Endodermal cell (in vitro differentiated cells): Measurements from ENCODE around the gene PRKCZ. TPM values are rescaled to one million over a fixed set of nuclear protein-coding genes. Genes with fewer than 3 reads are reported as not detected.

Source experiments
- DNase-seq: peaks from one replicate; pipeline ENCODE4 v3.0.0-alpha.2; 2017
- H3K27ac ChIP-seq: 2 replicates; pipeline ENCODE4 v1.5.1; 2013; ENCODE audit warnings: mild to moderate bottlenecking, low read depth, low read length, moderate library complexity
- H3K27me3 ChIP-seq: 2 replicates; pipeline ENCODE4 v1.6.1; 2013; ENCODE audit warnings: mild to moderate bottlenecking, low read length, moderate library complexity; ENCODE audit not compliant: insufficient read depth, control insufficient read depth, poor library complexity, severe bottlenecking
- H3K36me3 ChIP-seq: 2 replicates; pipeline ENCODE4 v1.7.0; 2013; ENCODE audit warnings: mild to moderate bottlenecking, low read length, moderate library complexity; ENCODE audit not compliant: control insufficient read depth, insufficient read depth
- H3K4me1 ChIP-seq: one replicate; pipeline ENCODE4 v1.7.0; 2013; ENCODE audit warnings: low read length; ENCODE audit not compliant: control insufficient read depth, insufficient read depth
- H3K4me3 ChIP-seq: 2 replicates; pipeline ENCODE4 v1.5.1; 2013; ENCODE audit warnings: mild to moderate bottlenecking, low read length, moderate library complexity
- H3K9ac ChIP-seq: 2 replicates; pipeline ENCODE4 v1.6.1; 2013; ENCODE audit warnings: mild to moderate bottlenecking, low read length, moderate library complexity; ENCODE audit not compliant: poor library complexity, severe bottlenecking; ENCODE audit errors: extremely low read depth
- H3K9me3 ChIP-seq: 2 replicates; pipeline ENCODE4 v1.6.1; 2013; ENCODE audit warnings: mild to moderate bottlenecking, low read length, moderate library complexity; ENCODE audit not compliant: control insufficient read depth
- H3K27ac Mint-ChIP-seq: 2 replicates; pipeline ENCODE4 v1.8.0; 2020; ENCODE audit warnings: mixed read lengths
- H3K27me3 Mint-ChIP-seq: 2 replicates; pipeline ENCODE4 v1.8.0; 2021; ENCODE audit warnings: mild to moderate bottlenecking, mixed read lengths; ENCODE audit not compliant: insufficient read depth
- H3K36me3 Mint-ChIP-seq: 2 replicates; pipeline ENCODE4 v1.8.0; 2020; ENCODE audit warnings: low read depth, mixed read lengths
- H3K4me1 Mint-ChIP-seq: 2 replicates; pipeline ENCODE4 v1.8.0; 2020; ENCODE audit warnings: mixed read lengths
- H3K4me3 Mint-ChIP-seq: 2 replicates; pipeline ENCODE4 v1.8.0; 2020; ENCODE audit warnings: mild to moderate bottlenecking, moderate library complexity, mixed read lengths
- H3K9me3 Mint-ChIP-seq: 2 replicates; pipeline ENCODE4 v1.8.0; 2020; ENCODE audit warnings: mild to moderate bottlenecking, mixed read lengths
- WGBS, 2 experiments: methylation state at CpG; one replicate each; pipeline versions ENCODE4 v1.1.5 to v1.1.7; 2013; ENCODE audit warnings: missing lambda C conversion rate in 2 of 2, mixed read lengths in 1 of 2; ENCODE audit not compliant: insufficient coverage in 1 of 2, insufficient read length in 1 of 2; 5-methylcytosine and 5-hydroxymethylcytosine counted together
- total RNA-seq, 2 donors: library from RNA; stranded (reverse); fragmentation: NEBNext Ultra II Directional in 1 of 2; extraction: Animal tissue kit (Norgen Biotek cat#: 25700) in 1 of 2; gene quantifications; 2 replicates in 1 of 2; 3 replicates in 1 of 2; pipeline ENCODE4 v1.2.1, GENCODE V29; 2021
- TF ChIP-seq, protein P1 (sequence below): fragments of 200-600 bp; sonication (generic); conservative IDR thresholded peaks from 2 replicates; pipeline ENCODE4 v1.5.0; 2021; ENCODE audit warnings: antibody characterized with exemption, mild to moderate bottlenecking

PRKCZ gene
- total RNA-seq, 2 donors from 2014 or later, result 49.9 to 68.5 TPM

DNA sequence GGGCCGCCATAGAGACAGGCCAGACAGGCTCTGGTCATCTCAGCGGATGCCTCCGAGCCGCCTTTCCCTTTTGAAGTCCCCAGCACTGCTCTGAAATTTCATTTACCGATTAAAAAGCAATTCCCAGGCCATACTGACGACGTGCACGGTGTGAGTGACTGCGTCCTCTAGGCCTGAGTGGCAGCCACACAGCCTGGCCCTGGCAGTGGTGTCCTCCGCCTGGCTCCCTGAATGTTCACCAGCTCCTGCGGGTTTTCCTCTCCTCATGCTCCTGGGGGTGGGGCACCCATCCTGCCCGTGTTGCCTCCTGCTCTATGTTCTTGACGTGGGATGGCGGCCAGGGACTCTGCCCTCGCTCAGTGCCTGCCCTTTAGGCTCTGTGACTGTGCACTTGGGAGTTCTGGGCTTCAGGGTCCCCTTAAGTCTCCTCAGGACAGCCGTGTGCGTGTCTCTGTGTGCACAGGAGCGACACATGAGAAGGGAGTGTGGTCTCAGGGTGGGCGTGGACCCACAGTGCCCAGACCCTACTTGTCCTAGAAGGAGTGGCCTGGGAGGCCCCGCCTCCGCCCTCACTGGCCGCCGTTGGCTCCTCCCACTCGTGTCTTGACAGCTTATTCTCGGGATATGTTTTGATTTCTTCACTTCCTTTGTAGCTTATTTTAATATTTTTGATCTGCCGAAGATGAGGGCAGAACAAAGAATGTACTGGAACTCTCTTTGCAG, 181.5 kb downstream of the PRKCZ start:
- Mint-ChIP-seq H3K27me3 (no peaks in the 10 kb centered on the region), H3K4me1 (peaks cover 40% of the 10 kb centered on the region), H3K27ac (peak overlapping the region; percentile 60), H3K4me3 (peak overlapping the region; percentile 93), H3K9me3 (no peaks in the 10 kb centered on the region), H3K36me3 (peaks cover 8% of the 10 kb centered on the region)
- TF ChIP-seq, protein P1, sequence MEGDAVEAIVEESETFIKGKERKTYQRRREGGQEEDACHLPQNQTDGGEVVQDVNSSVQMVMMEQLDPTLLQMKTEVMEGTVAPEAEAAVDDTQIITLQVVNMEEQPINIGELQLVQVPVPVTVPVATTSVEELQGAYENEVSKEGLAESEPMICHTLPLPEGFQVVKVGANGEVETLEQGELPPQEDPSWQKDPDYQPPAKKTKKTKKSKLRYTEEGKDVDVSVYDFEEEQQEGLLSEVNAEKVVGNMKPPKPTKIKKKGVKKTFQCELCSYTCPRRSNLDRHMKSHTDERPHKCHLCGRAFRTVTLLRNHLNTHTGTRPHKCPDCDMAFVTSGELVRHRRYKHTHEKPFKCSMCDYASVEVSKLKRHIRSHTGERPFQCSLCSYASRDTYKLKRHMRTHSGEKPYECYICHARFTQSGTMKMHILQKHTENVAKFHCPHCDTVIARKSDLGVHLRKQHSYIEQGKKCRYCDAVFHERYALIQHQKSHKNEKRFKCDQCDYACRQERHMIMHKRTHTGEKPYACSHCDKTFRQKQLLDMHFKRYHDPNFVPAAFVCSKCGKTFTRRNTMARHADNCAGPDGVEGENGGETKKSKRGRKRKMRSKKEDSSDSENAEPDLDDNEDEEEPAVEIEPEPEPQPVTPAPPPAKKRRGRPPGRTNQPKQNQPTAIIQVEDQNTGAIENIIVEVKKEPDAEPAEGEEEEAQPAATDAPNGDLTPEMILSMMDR, result no peak
- H3K27ac ChIP-seq, result peak overlapping the region; percentile 68
- peak overlapping the region; percentile 76 for H3K9ac ChIP-seq
- peak overlapping the region; percentile 91 for H3K4me3 ChIP-seq
- WGBS, 2 experiments, result 67 to 75% methylated on average over 23 to 26 of the region's 26 CpGs
- no peaks in the 10 kb centered on the region for H3K27me3 ChIP-seq
- peak; percentile 87 for DNase-seq
- peaks cover 7% of the 10 kb centered on the region for H3K4me1 ChIP-seq
- peaks cover 3% of the 10 kb centered on the region for H3K36me3 ChIP-seq
- H3K9me3 ChIP-seq, result no peaks in the 10 kb centered on the region

DNA sequence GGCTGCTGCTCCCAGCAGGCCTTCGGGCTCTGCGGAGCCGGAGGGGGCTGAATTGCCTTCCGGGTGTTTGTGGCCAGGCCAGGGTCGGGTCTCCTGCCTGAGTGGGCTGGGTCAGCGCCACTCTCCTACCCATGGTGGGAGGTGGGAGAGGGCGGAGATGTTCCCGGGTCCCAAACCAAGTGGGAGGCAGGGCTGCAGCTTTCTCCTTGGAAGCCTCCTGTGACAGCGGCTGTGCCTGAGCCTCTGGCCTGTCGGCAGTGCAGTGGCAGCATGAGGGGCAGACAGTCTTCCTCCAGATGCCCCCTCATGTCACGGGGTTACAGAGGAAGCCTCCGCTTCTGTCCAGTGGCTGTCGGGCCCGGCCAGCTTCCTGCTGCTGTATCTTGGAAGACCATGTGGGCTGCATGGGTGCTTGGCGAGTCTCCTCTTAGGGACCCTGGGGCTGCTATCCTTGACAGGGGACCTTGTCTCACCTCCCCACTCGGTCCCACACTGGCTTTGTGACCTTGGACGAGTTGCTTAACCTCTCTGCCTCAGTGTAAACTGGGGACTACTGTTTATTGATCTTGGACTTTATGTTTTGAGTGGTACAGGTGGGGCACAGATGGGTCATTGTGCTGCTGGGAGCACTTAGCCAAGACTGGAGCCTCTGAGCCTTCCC, 182.2 kb downstream of the PRKCZ start:
- Histone ChIP-seq H3K27ac (no peak overlapping the region), H3K9ac (no peak overlapping the region), H3K4me1 (peaks cover 9% of the 10 kb centered on the region), H3K27me3 (no peaks in the 10 kb centered on the region), H3K4me3 (peak overlapping the region; percentile 43), H3K9me3 (no peaks in the 10 kb centered on the region), H3K36me3 (peaks cover 4% of the 10 kb centered on the region)
- WGBS, 2 experiments, result 85 to 89% methylated on average over 10 to 17 of the region's 17 CpGs
- TF ChIP-seq, protein P1, result no peak
- peak overlapping the region; percentile 93 for H3K4me3 Mint-ChIP-seq
- H3K27ac Mint-ChIP-seq, result no peak overlapping the region
- H3K27me3 Mint-ChIP-seq, result no peaks in the 10 kb centered on the region
- no peak for DNase-seq
- H3K4me1 Mint-ChIP-seq, result peaks cover 45% of the 10 kb centered on the region
- H3K9me3 Mint-ChIP-seq, result no peaks in the 10 kb centered on the region
- H3K36me3 Mint-ChIP-seq, result peaks cover 8% of the 10 kb centered on the region

DNA sequence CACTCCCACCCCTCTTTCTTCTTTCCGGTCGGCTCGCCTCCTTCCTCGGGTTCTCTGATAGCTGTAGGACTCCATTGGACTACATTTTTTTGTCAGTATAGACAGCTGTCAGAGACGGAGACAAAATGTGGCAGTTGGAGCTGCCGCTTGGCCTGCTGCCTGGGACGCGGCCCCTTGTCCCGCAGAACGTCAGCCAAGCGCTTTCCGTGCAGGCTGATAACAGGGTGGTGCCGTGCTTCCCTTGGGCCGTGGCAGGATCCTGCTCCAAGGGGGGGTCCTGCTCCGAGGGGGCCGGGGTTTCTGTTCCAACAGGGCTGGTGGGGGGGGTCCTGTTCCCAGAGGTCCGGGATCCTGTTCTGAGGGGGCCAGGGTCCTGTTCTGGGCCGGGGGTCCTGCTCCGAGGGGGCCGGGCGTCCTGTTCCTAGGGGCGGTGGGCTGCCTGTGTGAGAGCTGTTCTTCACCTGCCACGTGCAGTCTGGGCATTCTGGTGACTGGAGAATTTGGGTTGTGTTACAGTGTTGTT, 182.8 kb downstream of the PRKCZ start:
- peaks cover 48% of the 10 kb centered on the region for H3K4me1 Mint-ChIP-seq
- H3K27ac Mint-ChIP-seq, result peak overlapping the region; percentile 52
- Histone ChIP-seq H3K4me1 (peaks cover 11% of the 10 kb centered on the region), H3K27ac (no peak overlapping the region), H3K9ac (no peak overlapping the region), H3K36me3 (peaks cover 6% of the 10 kb centered on the region), H3K27me3 (no peaks in the 10 kb centered on the region), H3K4me3 (no peak overlapping the region), H3K9me3 (no peaks in the 10 kb centered on the region)
- 92 to 94% methylated on average over 8 to 23 of the region's 23 CpGs for WGBS, 2 experiments
- H3K9me3 Mint-ChIP-seq, result no peaks in the 10 kb centered on the region
- H3K27me3 Mint-ChIP-seq, result no peaks in the 10 kb centered on the region
- TF ChIP-seq, protein P1, result no peak
- DNase-seq, result no peak
- H3K4me3 Mint-ChIP-seq, result no peak overlapping the region
- H3K36me3 Mint-ChIP-seq, result peaks cover 8% of the 10 kb centered on the region
